Measurements from ENCODE around the gene NFATC3.

DNA sequence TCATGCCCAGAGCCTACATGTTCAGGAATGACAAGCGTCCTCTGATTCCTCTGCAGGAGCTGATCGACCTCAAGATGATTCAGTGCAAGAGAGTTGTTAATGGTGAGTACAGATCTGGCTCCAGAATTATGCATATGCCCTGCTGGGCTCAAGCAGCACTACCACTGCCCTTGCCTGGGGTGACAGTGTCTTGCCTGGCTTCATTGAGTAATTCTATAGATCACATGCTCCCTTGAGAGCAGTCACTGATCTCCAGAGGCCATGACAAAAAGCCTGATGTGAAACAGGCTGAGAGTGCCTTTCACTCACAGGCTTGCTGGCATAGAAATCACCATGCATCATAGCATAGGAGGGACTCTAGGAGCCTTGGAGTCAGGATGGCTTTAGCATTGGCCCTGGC is 35.7 kb upstream of the NFATC3 start:
- TF ChIP-seq, protein P1, sequence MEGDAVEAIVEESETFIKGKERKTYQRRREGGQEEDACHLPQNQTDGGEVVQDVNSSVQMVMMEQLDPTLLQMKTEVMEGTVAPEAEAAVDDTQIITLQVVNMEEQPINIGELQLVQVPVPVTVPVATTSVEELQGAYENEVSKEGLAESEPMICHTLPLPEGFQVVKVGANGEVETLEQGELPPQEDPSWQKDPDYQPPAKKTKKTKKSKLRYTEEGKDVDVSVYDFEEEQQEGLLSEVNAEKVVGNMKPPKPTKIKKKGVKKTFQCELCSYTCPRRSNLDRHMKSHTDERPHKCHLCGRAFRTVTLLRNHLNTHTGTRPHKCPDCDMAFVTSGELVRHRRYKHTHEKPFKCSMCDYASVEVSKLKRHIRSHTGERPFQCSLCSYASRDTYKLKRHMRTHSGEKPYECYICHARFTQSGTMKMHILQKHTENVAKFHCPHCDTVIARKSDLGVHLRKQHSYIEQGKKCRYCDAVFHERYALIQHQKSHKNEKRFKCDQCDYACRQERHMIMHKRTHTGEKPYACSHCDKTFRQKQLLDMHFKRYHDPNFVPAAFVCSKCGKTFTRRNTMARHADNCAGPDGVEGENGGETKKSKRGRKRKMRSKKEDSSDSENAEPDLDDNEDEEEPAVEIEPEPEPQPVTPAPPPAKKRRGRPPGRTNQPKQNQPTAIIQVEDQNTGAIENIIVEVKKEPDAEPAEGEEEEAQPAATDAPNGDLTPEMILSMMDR (IDR thresholded peaks at IDR 0.05): no peak
- TF ChIP-seq POLR2A (IDR thresholded peaks at IDR 0.05): no peak

All from heart left ventricle (tissue), 13 donors.